HuH-7 (cell line): ENCODE measurements around the gene KCNG2.

Experiments
- DNase-seq: peaks from one replicate; pipeline ENCODE4 v3.0.0; 2011; ENCODE audit warnings: low spot score

Gene KCNG2

GRCh38 chr18:79819064-79819967 lies 21.6 kb downstream of the KCNG2 start:
- no peak for DNase-seq

GRCh38 chr18:79819968-79820351 lies 22.2 kb downstream of the KCNG2 start:
- DNase-seq = no peak

GRCh38 chr18:79823120-79823519 lies 25.4 kb downstream of the KCNG2 start:
- DNase-seq = no peak

GRCh38 chr18:79825913-79826312 lies 28.2 kb downstream of the KCNG2 start:
- no peak for DNase-seq

GRCh38 chr18:79826966-79827365 lies 29.2 kb downstream of the KCNG2 start:
- no peak for DNase-seq

GRCh38 chr18:79828258-79828657 lies 30.5 kb downstream of the KCNG2 start:
- no peak for DNase-seq

GRCh38 chr18:79829136-79829854 lies 31.6 kb downstream of the KCNG2 start:
- DNase-seq = no peak

- no peak for DNase-seq
Observed at GRCh38 chr18:79832169-79832568, 34.4 kb downstream of the KCNG2 start.

- no peak for DNase-seq
Observed at GRCh38 chr18:79834834-79835233, 37.1 kb downstream of the KCNG2 start.

- no peak for DNase-seq
Observed at GRCh38 chr18:79841936-79842335, 44.2 kb downstream of the KCNG2 start.

- no peak for DNase-seq
Observed at GRCh38 chr18:79844999-79845563, 47.3 kb downstream of the KCNG2 start.

GRCh38 chr18:79846936-79847557 lies 49.3 kb downstream of the KCNG2 start:
- DNase-seq = no peak

- no peak for DNase-seq
Observed at GRCh38 chr18:79847606-79848293, 50.0 kb downstream of the KCNG2 start.

GRCh38 chr18:79848294-79848578 lies 50.5 kb downstream of the KCNG2 start:
- DNase-seq = no peak

GRCh38 chr18:79848579-79849327 lies 51.0 kb downstream of the KCNG2 start:
- DNase-seq = no peak

- no peak for DNase-seq
Observed at GRCh38 chr18:79849328-79850207, 51.8 kb downstream of the KCNG2 start.

GRCh38 chr18:79850731-79851130 lies 53.0 kb downstream of the KCNG2 start:
- no peak for DNase-seq

GRCh38 chr18:79851489-79851888 lies 53.8 kb downstream of the KCNG2 start:
- no peak for DNase-seq

GRCh38 chr18:79851950-79852349 lies 54.2 kb downstream of the KCNG2 start:
- no peak for DNase-seq

GRCh38 chr18:79852561-79853302 lies 55.0 kb downstream of the KCNG2 start:
- DNase-seq = no peak
